GM23248 (cell line): ENCODE data around the gene MAN1B1.

Source experiments
- EZH2 ChIP-seq: fragments of 200-600 bp; sonication (generic); IDR thresholded peaks from 2 replicates; pipeline ENCODE4 v1.6.1; 2018; ENCODE audit warnings: antibody characterized with exemption, mild to moderate bottlenecking; ENCODE audit not compliant: insufficient read depth, poor library complexity, severe bottlenecking
- EZH2phosphoT487 ChIP-seq: fragments of 200-600 bp; sonication (generic); IDR thresholded peaks from 2 replicates; pipeline ENCODE4 v1.6.1; 2018; ENCODE audit warnings: antibody characterized with exemption, moderate library complexity, mild to moderate bottlenecking, low read depth; ENCODE audit not compliant: insufficient read depth

DNA sequence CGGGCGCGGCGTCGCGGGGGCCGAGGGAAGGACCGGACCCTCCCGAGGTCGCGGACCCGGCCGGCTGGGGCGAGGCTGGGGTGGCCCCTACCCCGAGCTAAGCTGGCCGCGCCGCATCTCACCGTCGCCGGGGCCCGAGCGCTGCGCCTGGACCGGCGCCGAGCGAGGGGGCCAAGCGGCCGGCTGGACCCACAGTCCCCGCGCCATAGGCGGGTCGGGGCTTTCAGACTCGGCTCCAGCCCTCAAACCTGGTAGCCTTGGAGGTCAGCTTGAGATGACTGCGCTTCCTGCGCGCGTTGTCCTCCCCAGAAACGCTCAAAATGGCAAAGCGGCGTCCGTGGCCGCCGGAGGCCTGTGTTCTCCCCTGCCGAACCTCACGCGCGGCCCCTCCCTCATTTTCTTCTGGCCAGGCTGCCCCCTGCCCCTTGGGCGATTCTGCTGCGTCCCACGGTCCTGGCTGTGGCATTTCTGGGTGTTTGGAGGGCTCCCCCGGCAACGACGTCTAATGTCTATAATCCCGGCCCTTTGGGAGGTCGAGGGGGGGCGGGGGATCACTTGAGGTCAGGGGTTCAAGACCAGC is 43.5 kb downstream of the MAN1B1 start:
- TF ChIP-seq EZH2: no peak
- TF ChIP-seq EZH2phosphoT487: no peak
